ENCODE results near the gene VPS16. TPM values are rescaled to one million over a fixed set of nuclear protein-coding genes. Genes with fewer than 3 reads are reported as not detected.

The VPS16 gene
- polyA plus RNA-seq, 2 of the 4 experiments (the other 2 are of a cell fraction), result 33.0 to 37.5 TPM

GRCh38 chr20:2887715-2888114 lies 47.2 kb downstream of the VPS16 start:
- POLR2A ChIA-PET, result no interaction called here
- FAIRE-seq, result no peak
- peaks cover 11% of the 10 kb centered on the region; the same call in 2 of the 3 replicates for H3K4me1 ChIP-seq
- H3K27ac ChIP-seq, result no peak overlapping the region
- WGBS (ENCODE audit: missing lambda C conversion rate), result 78% methylated on average over 3 of the region's 3 CpGs
- H3K9me3 ChIP-seq, result no peaks in the 10 kb centered on the region
- ATAC-seq, result no peak
- CTCF ChIA-PET, result interaction anchor here (1.0 to 2.1 kb wide), 6 partner anchors 10 to 132 kb away, joined by 3 to 8 read pairs (median 4); no protein-coding TSS in a partner anchor
- no peak overlapping the region for H3K4me3 ChIP-seq
- TF ChIP-seq NPAS2 (CRISPR knock-in tag; IDR thresholded peaks at IDR 0.05; ENCODE audit: borderline replicate concordance), result no peak
- DNase-seq (ENCODE audit: low read depth in 1 of 2, low spot score in 1 of 2), result no peak
- H3K4me2 ChIP-seq, result no peak overlapping the region

- no peak for TF ChIP-seq EHMT2 (IDR thresholded peaks at IDR 0.05; ENCODE audit: low read depth)
- TF ChIP-seq ZNF302 (CRISPR knock-in tag; IDR thresholded peaks at IDR 0.05), result no peak
- TF ChIP-seq PBX3 (IDR thresholded peaks at IDR 0.05), result no peak
- TF ChIP-seq RAD21 (conservative IDR thresholded peaks at IDR 0.05 in 1 of 2, IDR thresholded peaks at IDR 0.05 in 1 of 2), result no peak
- TF ChIP-seq ZSCAN20 (CRISPR knock-in tag; IDR thresholded peaks at IDR 0.05), result no peak
- no peak for TF ChIP-seq RCOR1 (IDR thresholded peaks at IDR 0.05; ENCODE audit: low read depth, low read length)
- TF ChIP-seq RNF2 (IDR thresholded peaks at IDR 0.05; ENCODE audit: borderline replicate concordance, low read depth), result no peak
- no peak for TF ChIP-seq BHLHE40 (IDR thresholded peaks at IDR 0.05; ENCODE audit: low read depth, low read length)
- TF ChIP-seq KDM5A (IDR thresholded peaks at IDR 0.05), result no peak
- no peak for TF ChIP-seq USF2 (IDR thresholded peaks at IDR 0.05)
- no peak for TF ChIP-seq MYC (IDR thresholded peaks at IDR 0.05; ENCODE audit: borderline replicate concordance, low read length)
- TF ChIP-seq CTCF (IDR thresholded peaks at IDR 0.05), result no peak
- TF ChIP-seq REST (IDR thresholded peaks at IDR 0.05), result no peak
- TF ChIP-seq FOXS1 (CRISPR knock-in tag; IDR thresholded peaks at IDR 0.05), result no peak
- FAIRE-seq (no peak), DNase-seq (ENCODE audit: low read depth in 1 of 2, low spot score in 1 of 2) (no peak), ATAC-seq (no peak)
- Histone ChIP-seq H3K4me2 (no peak overlapping the region), H3K27ac (no peak overlapping the region), H3K4me1 (peaks cover 11% of the 10 kb centered on the region; the same call in 2 of the 3 replicates), H3K9me3 (no peaks in the 10 kb centered on the region), H3K4me3 (no peak overlapping the region)
- ChIA-PET POLR2A (interaction anchor here (0.7 kb wide), 1 partner anchor 11 kb away, joined by 3 read pairs; no protein-coding TSS in a partner anchor), CTCF (interaction anchor here (1.0 to 2.1 kb wide), 7 partner anchors 10 to 132 kb away, joined by 3 to 8 read pairs (median 4); partner anchors contain the start of gene PTPRA)
- WGBS (ENCODE audit: missing lambda C conversion rate), result 93% methylated on average over 4 of the region's 4 CpGs
These were observed 47.8 kb downstream of the VPS16 start for GRCh38 chr20:2888224-2888955.

All from A549 (cell line).